Measurements from ENCODE around the gene NUDT14. TPM values are rescaled to one million over a fixed set of nuclear protein-coding genes. Genes with fewer than 3 reads are reported as not detected.

NUDT14 gene
- total and polyA plus RNA-seq, 2 experiments from 2014 or later = 14.8 to 38.4 TPM

DNA sequence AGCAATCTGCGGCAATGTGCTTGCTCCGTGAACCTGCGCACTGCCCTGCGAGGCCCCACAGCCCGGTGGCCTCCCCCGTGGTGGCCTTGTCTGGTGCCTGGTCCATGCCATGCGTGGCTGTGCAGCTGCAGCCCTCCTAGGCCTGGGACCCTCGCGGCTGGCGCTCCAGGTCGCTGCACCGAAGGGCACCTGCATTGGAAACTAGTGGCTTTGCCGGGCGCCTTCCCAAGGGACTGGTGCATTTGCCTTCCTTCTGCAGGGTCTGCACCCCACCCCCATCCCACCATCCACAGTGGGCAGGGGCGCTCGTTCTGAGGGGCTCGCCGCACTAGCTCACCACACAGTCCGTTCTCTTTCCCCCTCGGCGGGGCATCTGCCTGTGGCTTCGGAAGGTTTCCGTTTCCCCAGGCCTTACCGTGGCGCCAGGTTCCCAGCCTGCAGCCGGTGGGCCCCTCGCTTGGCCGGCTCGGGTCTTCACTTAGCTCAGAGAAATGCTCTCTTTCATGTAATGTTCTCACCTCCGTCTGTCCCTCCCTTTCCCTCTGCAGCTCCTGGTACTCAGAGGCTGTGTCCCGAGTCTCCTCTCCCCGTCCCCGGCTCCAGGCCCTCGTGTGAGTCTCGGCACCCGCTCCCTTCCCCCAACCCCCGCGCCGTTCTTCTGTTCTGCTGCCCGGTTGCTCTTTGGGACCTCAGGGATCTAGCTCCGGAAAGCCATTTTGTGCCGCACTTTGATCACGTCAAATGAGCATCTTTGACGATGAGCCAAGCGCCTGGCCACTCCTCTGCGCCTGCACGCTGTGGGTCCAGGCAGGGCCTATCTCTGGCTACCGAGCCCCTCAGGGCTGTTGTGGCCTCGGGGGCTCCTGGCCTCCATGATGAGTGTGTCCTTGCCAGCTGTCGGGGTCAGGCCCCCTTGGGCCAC, 44.5 kb downstream of the NUDT14 start:
- no peaks in the 10 kb centered on the region for H3K36me3 ChIP-seq (ENCODE audit: insufficient read depth)
- H3K9me2 ChIP-seq (ENCODE audit: insufficient read depth) = no peaks in the 10 kb centered on the region
- Mint-ChIP-seq H3K4me1 (no peaks in the 10 kb centered on the region; the same call in 2 of the 3 replicates), H3K27me3 (ENCODE audit: insufficient read depth, low read depth, poor library complexity) (peaks cover 7% of the 10 kb centered on the region), H3K36me3 (ENCODE audit: low read depth) (peaks cover 5% of the 10 kb centered on the region; the same call in 2 of the 3 replicates), H3K4me3 (no peak overlapping the region), H3K27ac (no peak overlapping the region), H3K9me3 (peaks cover 20% of the 10 kb centered on the region)
- H3F3A ChIP-seq (replicated peaks; ENCODE audit: low read depth) = no peaks in the 10 kb centered on the region
- peak; percentile 67 for ATAC-seq
- H3K27ac ChIP-seq (ENCODE audit: low read depth) = no peak overlapping the region
- H3K4me2 ChIP-seq = no peak overlapping the region
- H3K4me3 ChIP-seq = no peak overlapping the region
- H3K79me2 ChIP-seq (replicated peaks; ENCODE audit: insufficient read depth) = no peaks in the 10 kb centered on the region
- DNase-seq (ENCODE audit: low spot score) = peak; percentile 55
- H3K27me3 ChIP-seq (ENCODE audit: insufficient read depth) = no peaks in the 10 kb centered on the region
- no peaks in the 10 kb centered on the region for H4K20me1 ChIP-seq (replicated peaks; ENCODE audit: insufficient read depth)
- H3K4me1 ChIP-seq (ENCODE audit: insufficient read depth) = no peaks in the 10 kb centered on the region
- TF ChIP-seq CREB1 (CRISPR knock-in tag; IDR thresholded peaks at IDR 0.05; ENCODE audit: low read depth) (no peak), EZH2phosphoT487 (IDR thresholded peaks at IDR 0.05; ENCODE audit: unreplicated experiment) (no peak), NANOG (IDR thresholded peaks at IDR 0.05; ENCODE audit: borderline replicate concordance) (no peak), EZH2 (IDR thresholded peaks at IDR 0.05; ENCODE audit: low read depth, unreplicated experiment) (no peak), ZNF114 (CRISPR knock-in tag; IDR thresholded peaks at IDR 0.05) (no peak)
- TF ChIP-seq, protein P1, sequence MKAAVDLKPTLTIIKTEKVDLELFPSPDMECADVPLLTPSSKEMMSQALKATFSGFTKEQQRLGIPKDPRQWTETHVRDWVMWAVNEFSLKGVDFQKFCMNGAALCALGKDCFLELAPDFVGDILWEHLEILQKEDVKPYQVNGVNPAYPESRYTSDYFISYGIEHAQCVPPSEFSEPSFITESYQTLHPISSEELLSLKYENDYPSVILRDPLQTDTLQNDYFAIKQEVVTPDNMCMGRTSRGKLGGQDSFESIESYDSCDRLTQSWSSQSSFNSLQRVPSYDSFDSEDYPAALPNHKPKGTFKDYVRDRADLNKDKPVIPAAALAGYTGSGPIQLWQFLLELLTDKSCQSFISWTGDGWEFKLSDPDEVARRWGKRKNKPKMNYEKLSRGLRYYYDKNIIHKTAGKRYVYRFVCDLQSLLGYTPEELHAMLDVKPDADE (IDR thresholded peaks at IDR 0.05) = no peak
- TF ChIP-seq, protein P2, sequence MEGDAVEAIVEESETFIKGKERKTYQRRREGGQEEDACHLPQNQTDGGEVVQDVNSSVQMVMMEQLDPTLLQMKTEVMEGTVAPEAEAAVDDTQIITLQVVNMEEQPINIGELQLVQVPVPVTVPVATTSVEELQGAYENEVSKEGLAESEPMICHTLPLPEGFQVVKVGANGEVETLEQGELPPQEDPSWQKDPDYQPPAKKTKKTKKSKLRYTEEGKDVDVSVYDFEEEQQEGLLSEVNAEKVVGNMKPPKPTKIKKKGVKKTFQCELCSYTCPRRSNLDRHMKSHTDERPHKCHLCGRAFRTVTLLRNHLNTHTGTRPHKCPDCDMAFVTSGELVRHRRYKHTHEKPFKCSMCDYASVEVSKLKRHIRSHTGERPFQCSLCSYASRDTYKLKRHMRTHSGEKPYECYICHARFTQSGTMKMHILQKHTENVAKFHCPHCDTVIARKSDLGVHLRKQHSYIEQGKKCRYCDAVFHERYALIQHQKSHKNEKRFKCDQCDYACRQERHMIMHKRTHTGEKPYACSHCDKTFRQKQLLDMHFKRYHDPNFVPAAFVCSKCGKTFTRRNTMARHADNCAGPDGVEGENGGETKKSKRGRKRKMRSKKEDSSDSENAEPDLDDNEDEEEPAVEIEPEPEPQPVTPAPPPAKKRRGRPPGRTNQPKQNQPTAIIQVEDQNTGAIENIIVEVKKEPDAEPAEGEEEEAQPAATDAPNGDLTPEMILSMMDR (conservative IDR thresholded peaks at IDR 0.05; ENCODE audit: low read depth in 2 of 2) = no peak
- peak overlapping the region; percentile 66; the same call in 1 of the 2 replicates for H2AFZ ChIP-seq

DNA sequence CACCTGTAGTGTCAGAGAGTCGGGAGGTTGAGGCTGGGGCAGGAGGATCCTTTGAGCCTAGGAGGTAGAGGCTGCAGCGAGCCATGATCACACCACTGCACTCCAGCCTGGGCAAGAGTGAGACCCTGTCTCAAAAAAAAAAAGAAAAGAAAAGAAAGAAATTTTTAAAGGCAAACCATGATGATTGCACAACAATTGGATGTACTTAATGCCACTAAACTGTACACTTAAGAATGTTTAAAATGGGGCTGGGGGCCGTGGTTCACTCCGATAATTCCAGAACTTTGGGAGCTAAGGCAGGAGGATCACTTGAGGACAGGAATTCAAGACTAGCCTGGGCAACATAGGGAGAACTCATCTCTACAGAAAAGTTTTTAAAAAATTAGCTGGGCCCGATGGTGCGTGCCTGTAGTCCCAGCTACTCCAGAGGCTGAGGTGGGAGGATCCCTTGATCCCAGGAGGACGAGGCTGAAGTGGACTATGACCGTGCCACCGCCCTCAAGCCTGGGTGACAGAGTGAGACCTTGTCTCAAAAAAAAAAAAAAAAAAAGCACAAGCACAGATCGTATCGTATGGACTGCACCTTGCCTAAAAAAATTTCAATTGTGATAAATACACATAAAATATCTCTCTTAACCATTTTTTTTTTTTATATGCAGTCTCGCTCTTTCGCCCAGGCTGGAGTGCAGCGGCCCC, 45.3 kb downstream of the NUDT14 start:
- no peaks in the 10 kb centered on the region; the same call in 2 of the 3 replicates for H3K4me1 Mint-ChIP-seq
- no peaks in the 10 kb centered on the region for H4K20me1 ChIP-seq (replicated peaks; ENCODE audit: insufficient read depth)
- TF ChIP-seq, protein P2 (conservative IDR thresholded peaks at IDR 0.05; ENCODE audit: low read depth in 2 of 2) = no peak
- TF ChIP-seq STAT1 (IDR thresholded peaks at IDR 0.05; ENCODE audit: unreplicated experiment) (no peak), CREB1 (CRISPR knock-in tag; IDR thresholded peaks at IDR 0.05; ENCODE audit: low read depth) (no peak)

More for the DNA sequence above, 45.3 kb downstream of the NUDT14 start:
- H3K36me3 Mint-ChIP-seq (ENCODE audit: low read depth) = peaks cover under 1% of the 10 kb centered on the region; the same call in 2 of the 3 replicates
- no peak overlapping the region for H3K27ac ChIP-seq (ENCODE audit: low read depth)
- H3K4me3 Mint-ChIP-seq = no peak overlapping the region
- no peaks in the 10 kb centered on the region for H3K36me3 ChIP-seq (ENCODE audit: insufficient read depth)
- H3K27me3 ChIP-seq (ENCODE audit: insufficient read depth) = no peaks in the 10 kb centered on the region
- no peak overlapping the region for H3K27ac Mint-ChIP-seq
- no peaks in the 10 kb centered on the region for H3K79me2 ChIP-seq (replicated peaks; ENCODE audit: insufficient read depth)
- H2AFZ ChIP-seq = no peak overlapping the region; the same call in 1 of the 2 replicates
- H3K4me3 ChIP-seq = no peak overlapping the region
- peaks cover 12% of the 10 kb centered on the region for H3K9me3 Mint-ChIP-seq
- DNase-seq (ENCODE audit: low spot score) = no peak
- no peaks in the 10 kb centered on the region for H3K9me2 ChIP-seq (ENCODE audit: insufficient read depth)
- no peaks in the 10 kb centered on the region for H3F3A ChIP-seq (replicated peaks; ENCODE audit: low read depth)
- no peaks in the 10 kb centered on the region for H3K4me1 ChIP-seq (ENCODE audit: insufficient read depth)
- H3K4me2 ChIP-seq = no peak overlapping the region
- peaks cover 5% of the 10 kb centered on the region for H3K27me3 Mint-ChIP-seq (ENCODE audit: insufficient read depth, low read depth, poor library complexity)
- no peak for ATAC-seq
